Neural progenitor cell (in vitro differentiated cells): ENCODE data around the gene SMG7.

Source experiments
- EZH2 ChIP-seq: fragments of 200-600 bp; sonication (generic); IDR thresholded peaks from 2 replicates; pipeline ENCODE4 v1.6.1; 2017; ENCODE audit warnings: antibody characterized with exemption, mild to moderate bottlenecking, moderate library complexity
- TF ChIP-seq, protein P1 (sequence below): fragments of 200-600 bp; sonication (generic); IDR thresholded peaks from 2 replicates; pipeline ENCODE4 v1.5.1; 2017; ENCODE audit warnings: antibody characterized with exemption, mild to moderate bottlenecking

DNA sequence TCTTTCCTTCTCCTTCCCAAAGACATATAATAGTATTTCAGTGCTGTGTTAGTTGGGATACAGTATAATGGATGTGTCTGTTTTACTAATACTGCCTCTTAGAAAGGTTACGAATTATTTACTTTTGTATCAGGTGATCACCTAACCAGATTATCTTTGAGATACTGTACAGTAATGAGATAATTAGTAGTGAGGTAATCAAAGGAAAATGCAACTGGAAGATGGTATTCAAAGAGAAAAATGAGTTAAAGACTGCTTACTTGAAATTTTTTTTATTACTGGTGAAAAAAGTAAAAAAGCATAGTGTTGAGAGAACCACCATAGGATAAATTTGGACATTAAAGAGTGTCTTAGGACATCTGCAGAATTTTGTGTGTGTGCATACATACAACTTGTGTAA lies 10.9 kb downstream of the SMG7 start:
- TF ChIP-seq, protein P1, sequence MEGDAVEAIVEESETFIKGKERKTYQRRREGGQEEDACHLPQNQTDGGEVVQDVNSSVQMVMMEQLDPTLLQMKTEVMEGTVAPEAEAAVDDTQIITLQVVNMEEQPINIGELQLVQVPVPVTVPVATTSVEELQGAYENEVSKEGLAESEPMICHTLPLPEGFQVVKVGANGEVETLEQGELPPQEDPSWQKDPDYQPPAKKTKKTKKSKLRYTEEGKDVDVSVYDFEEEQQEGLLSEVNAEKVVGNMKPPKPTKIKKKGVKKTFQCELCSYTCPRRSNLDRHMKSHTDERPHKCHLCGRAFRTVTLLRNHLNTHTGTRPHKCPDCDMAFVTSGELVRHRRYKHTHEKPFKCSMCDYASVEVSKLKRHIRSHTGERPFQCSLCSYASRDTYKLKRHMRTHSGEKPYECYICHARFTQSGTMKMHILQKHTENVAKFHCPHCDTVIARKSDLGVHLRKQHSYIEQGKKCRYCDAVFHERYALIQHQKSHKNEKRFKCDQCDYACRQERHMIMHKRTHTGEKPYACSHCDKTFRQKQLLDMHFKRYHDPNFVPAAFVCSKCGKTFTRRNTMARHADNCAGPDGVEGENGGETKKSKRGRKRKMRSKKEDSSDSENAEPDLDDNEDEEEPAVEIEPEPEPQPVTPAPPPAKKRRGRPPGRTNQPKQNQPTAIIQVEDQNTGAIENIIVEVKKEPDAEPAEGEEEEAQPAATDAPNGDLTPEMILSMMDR: no peak
- no peak for TF ChIP-seq EZH2
